ENCODE results near the gene PARD3B. TPM values are rescaled to one million over a fixed set of nuclear protein-coding genes. Genes with fewer than 3 reads are reported as not detected.

The PARD3B gene
- total and polyA plus RNA-seq, 2 of the 8 experiments (the other 6 are each of a cell fraction or from before 2014, with no cell fraction given), result 1.2 to 5.7 TPM

DNA sequence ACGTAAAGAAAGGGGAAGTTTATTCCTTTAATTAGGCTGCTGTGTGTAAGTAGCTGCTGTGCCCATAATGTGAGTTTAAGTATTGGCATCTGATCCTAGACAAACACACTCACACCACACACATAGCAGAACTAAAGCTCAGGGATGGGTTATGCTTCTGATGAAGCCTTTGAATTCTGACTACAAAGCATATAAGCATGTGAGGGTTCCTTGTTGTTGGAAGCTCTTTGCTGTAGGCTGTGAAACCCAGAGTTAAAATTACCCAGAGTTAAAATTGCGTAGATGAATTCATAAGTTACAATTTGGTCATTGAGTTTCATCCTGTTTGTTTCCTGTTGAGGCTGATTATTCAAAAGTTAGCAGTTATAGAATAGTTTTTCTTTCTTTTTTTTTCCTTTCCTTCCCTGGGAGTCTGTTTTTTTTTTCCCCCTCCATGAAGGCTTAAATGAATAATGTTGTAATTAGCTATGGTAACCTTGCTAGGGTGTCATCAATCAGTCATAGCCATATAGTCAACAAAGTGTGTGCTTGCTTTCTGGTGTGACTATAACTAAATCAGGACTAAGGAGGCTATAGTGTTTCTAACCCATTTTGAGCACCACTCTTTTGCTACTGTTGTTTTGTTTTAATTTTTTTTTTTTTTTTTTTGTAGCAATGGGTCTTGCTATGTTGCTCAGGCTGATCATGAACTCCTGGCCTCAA lies 426.1 kb downstream of the PARD3B start:
- Histone ChIP-seq H4K8ac (ENCODE audit: extremely low read depth, insufficient read depth, low read length) (no peak overlapping the region), H3K9ac (replicated peaks in 1 of 4; ENCODE audit: extremely low read depth in 1 of 4, low read depth in 3 of 4, low read length in 3 of 4) (no peak overlapping the region), H2BK20ac (ENCODE audit: low read length) (no peak overlapping the region), H2AFZ (ENCODE audit: low read length) (no peak overlapping the region), H3K23ac (ENCODE audit: insufficient read length) (no peak overlapping the region), H3K79me2 (ENCODE audit: control insufficient read depth in 1 of 2, insufficient read depth in 2 of 2, low read length in 2 of 2) (no peaks in the 10 kb centered on the region), H3K56ac (replicated peaks; ENCODE audit: insufficient read length, low read depth, low read length) (no peak overlapping the region), H2BK5ac (ENCODE audit: low read depth, low read length) (no peak overlapping the region), H3K23me2 (ENCODE audit: low read depth, low read length) (no peaks in the 10 kb centered on the region), H3K4me3 (ENCODE audit: extremely low read depth in 1 of 4, insufficient read depth in 2 of 4, low read depth in 3 of 4, low read length in 4 of 4) (no peak overlapping the region), H2AK5ac (ENCODE audit: low read depth, low read length) (no peak overlapping the region), H2BK15ac (ENCODE audit: low read length) (no peak overlapping the region), H3K79me1 (ENCODE audit: low read depth, low read length) (no peaks in the 10 kb centered on the region), H2BK120ac (replicated peaks; ENCODE audit: low read depth, low read length) (no peak overlapping the region), H3K4me1 (replicated peaks in 1 of 4; ENCODE audit: control insufficient read depth in 3 of 4, insufficient read depth in 4 of 4, low read length in 3 of 4) (no peaks in the 10 kb centered on the region), H4K5ac (ENCODE audit: insufficient read length, low read depth, low read length) (no peak overlapping the region), H3K36me3 (ENCODE audit: control insufficient read depth in 2 of 4, insufficient read depth in 4 of 4, low read length in 3 of 4) (no peaks in the 10 kb centered on the region), H3K9me3 (ENCODE audit: insufficient read depth in 2 of 2, low read depth in 1 of 2, low read length in 1 of 2) (no peaks in the 10 kb centered on the region), H3K27me3 (replicated peaks in 1 of 4; ENCODE audit: control insufficient read depth in 3 of 4, extremely low read depth in 1 of 4, insufficient read depth in 3 of 4, low read length in 3 of 4) (no peaks in the 10 kb centered on the region), H3K18ac (ENCODE audit: extremely low read depth, low read length) (no peak overlapping the region), H3K27ac (ENCODE audit: low read depth, low read length) (no peak overlapping the region), H3K14ac (ENCODE audit: insufficient read length) (no peak overlapping the region), H4K20me1 (replicated peaks in 1 of 2; ENCODE audit: control insufficient read depth in 1 of 2, insufficient read depth in 2 of 2, low read length in 2 of 2) (no peaks in the 10 kb centered on the region), H3K4ac (replicated peaks; ENCODE audit: insufficient read length, low read depth, low read length) (no peak overlapping the region), H2BK12ac (ENCODE audit: low read depth, low read length) (no peak overlapping the region), H4K91ac (replicated peaks; ENCODE audit: insufficient read length, low read length) (no peak overlapping the region), H3K4me2 (ENCODE audit: insufficient read depth in 1 of 2, low read depth in 2 of 2, low read length in 2 of 2) (no peak overlapping the region)
- TF ChIP-seq CEBPB (IDR thresholded peaks at IDR 0.05; ENCODE audit: low read depth, low read length), result no peak
- TF ChIP-seq SAP30 (IDR thresholded peaks at IDR 0.05; ENCODE audit: insufficient read depth, insufficient replicate concordance, low read length), result no peak
- FAIRE-seq (no peak), DNase-seq (ENCODE audit: low read depth in 1 of 2, low spot score in 2 of 2) (no peak)
- POLR2A ChIA-PET (ENCODE audit: partially characterized antibody), result no interaction called here
- CTCF ChIA-PET (ENCODE audit: partially characterized antibody), result interaction anchor here (0.6 to 0.7 kb wide), 2 partner anchors 18 to 229 kb away, joined by 3 to 4 read pairs; no protein-coding TSS in a partner anchor
- 92% methylated on average over 2 of the region's 2 CpGs; no CpG with 5 or more reads in 1 of the 2 experiments for WGBS, 2 experiments (ENCODE audit: extremely low coverage in 1 of 2, insufficient coverage in 1 of 2, insufficient read length in 1 of 2, insufficient replicate concordance in 2 of 2, low coverage in 1 of 2, low lambda C conversion rate in 2 of 2, missing lambda C conversion rate in 1 of 2)

All from H1 (cell line).